HG02610 (cell line): Measurements from ENCODE around the gene STK39.

Experiments
- ATAC-seq: cut with Tn5 transposase; IDR thresholded peaks from one replicate; pipeline ENCODE4 v1.9.1; 2021; ENCODE audit warnings: mild to moderate bottlenecking, moderate library complexity; ENCODE audit not compliant: unreplicated experiment

Gene STK39

GRCh38 chr2:168024459-168024858 is 222.9 kb downstream of the STK39 start:
- ATAC-seq = no peak

- ATAC-seq = no peak
These were observed 225.4 kb downstream of the STK39 start for GRCh38 chr2:168021800-168022587.

GRCh38 chr2:168015274-168015953 is 232.0 kb downstream of the STK39 start:
- no peak for ATAC-seq

- no peak for ATAC-seq
These were observed 237.5 kb downstream of the STK39 start for GRCh38 chr2:168009900-168010299.

GRCh38 chr2:168008646-168009195 is 238.7 kb downstream of the STK39 start:
- ATAC-seq = no peak

GRCh38 chr2:168006498-168006897 is 240.9 kb downstream of the STK39 start:
- no peak for ATAC-seq

GRCh38 chr2:168005586-168005985 is 241.8 kb downstream of the STK39 start:
- no peak for ATAC-seq

GRCh38 chr2:168003876-168004275 is 243.5 kb downstream of the STK39 start:
- ATAC-seq = no peak

- no peak for ATAC-seq
These were observed 245.3 kb downstream of the STK39 start for GRCh38 chr2:168002021-168002553.

- ATAC-seq = no peak
These were observed 255.1 kb downstream of the STK39 start for GRCh38 chr2:167992278-167992677.

GRCh38 chr2:167990062-167990461 is 257.3 kb downstream of the STK39 start:
- ATAC-seq = no peak

GRCh38 chr2:167988296-167988695 is 259.1 kb downstream of the STK39 start:
- ATAC-seq = no peak

- ATAC-seq = no peak
These were observed 259.8 kb downstream of the STK39 start for GRCh38 chr2:167987558-167987957.

- no peak for ATAC-seq
These were observed 260.4 kb downstream of the STK39 start for GRCh38 chr2:167987026-167987425.

- no peak for ATAC-seq
These were observed 261.2 kb downstream of the STK39 start for GRCh38 chr2:167986223-167986622.

GRCh38 chr2:167981945-167982344 is 265.4 kb downstream of the STK39 start:
- no peak for ATAC-seq

- no peak for ATAC-seq
These were observed 267.0 kb downstream of the STK39 start for GRCh38 chr2:167980439-167980838.

- no peak for ATAC-seq
These were observed 274.6 kb downstream of the STK39 start for GRCh38 chr2:167972746-167973145.

GRCh38 chr2:167972020-167972419 is 275.4 kb downstream of the STK39 start:
- ATAC-seq = no peak

GRCh38 chr2:167966937-167967913 is 280.2 kb downstream of the STK39 start:
- ATAC-seq = no peak
